T-helper 22 cell (primary cell): ENCODE measurements around the gene KIR3DL1.
"Not testable (repeated sequence)": the region's sequence is repeated elsewhere in the genome, so short reads cannot be mapped to it uniquely, and the experiment has no call there.

Source experiments
- DNase-seq: peaks from one replicate; pipeline ENCODE4 v3.0.0-alpha.2; 2020; ENCODE audit warnings: low read depth

KIR3DL1 gene

DNA sequence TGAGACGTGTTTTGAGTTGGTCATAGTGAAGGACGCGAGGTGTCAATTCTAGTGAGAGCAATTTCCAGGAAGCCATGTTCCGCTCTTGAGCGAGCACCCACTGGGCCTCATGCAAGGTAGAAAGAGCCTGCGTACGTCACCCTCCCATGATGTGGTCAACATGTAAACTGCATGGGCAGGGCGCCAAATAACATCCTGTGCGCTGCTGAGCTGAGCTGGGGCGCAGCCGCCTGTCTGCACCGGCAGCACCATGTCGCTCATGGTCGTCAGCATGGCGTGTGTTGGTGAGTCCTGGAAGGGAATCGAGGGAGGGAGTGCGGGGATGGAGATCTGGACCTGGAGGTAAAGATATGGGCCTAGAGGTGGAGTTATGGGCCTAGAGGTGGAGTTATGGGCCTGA lies at the start of gene KIR3DL1:
KIR3DL1 (plus strand) TSS at position 218 of the 400 bp plus-strand sequence.
- DNase-seq: not testable (repeated sequence)

DNA sequence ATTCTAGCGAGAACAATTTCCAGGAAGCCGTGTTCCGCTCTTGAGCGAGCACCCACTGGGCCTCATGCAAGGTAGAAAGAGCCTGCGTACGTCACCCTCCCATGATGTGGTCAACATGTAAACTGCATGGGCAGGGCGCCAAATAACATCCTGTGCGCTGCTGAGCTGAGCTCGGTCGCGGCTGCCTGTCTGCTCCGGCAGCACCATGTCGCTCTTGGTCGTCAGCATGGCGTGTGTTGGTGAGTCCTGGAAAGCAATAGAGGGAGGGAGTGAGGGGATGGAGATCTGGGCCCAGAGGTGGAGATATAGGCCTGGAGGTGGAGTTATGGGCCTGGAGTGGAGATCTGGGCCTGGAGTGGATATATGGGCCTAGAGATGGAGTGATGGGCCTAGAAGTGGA lies 46.6 kb upstream of the KIR3DL1 start, which contains the start of gene KIR2DL1:
KIR2DL1 (plus strand) TSS at position 148 of the 400 bp plus-strand sequence; CDS start at position 206, 58 bp downstream.
- DNase-seq: not testable (repeated sequence)

DNA sequence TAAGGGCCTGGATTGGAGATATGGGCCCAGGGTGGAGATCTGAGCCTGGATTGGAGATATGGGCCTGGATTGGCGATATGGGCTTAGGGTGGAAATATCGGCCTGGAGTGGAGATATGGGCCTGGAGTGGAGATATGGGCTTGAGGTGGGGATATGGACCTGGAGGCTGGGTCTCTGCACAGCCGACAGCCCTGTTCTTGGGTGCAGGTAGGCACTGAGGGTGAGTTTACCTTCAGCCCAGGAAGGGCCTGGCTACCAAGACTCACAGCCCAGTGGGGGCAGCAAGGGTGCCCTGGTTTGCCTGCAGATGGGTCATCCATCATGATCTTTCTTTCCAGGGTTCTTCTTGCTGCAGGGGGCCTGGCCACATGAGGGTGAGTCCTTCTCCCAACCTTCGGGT lies 45.8 kb upstream of the KIR3DL1 start:
- DNase-seq: not testable (repeated sequence)

DNA sequence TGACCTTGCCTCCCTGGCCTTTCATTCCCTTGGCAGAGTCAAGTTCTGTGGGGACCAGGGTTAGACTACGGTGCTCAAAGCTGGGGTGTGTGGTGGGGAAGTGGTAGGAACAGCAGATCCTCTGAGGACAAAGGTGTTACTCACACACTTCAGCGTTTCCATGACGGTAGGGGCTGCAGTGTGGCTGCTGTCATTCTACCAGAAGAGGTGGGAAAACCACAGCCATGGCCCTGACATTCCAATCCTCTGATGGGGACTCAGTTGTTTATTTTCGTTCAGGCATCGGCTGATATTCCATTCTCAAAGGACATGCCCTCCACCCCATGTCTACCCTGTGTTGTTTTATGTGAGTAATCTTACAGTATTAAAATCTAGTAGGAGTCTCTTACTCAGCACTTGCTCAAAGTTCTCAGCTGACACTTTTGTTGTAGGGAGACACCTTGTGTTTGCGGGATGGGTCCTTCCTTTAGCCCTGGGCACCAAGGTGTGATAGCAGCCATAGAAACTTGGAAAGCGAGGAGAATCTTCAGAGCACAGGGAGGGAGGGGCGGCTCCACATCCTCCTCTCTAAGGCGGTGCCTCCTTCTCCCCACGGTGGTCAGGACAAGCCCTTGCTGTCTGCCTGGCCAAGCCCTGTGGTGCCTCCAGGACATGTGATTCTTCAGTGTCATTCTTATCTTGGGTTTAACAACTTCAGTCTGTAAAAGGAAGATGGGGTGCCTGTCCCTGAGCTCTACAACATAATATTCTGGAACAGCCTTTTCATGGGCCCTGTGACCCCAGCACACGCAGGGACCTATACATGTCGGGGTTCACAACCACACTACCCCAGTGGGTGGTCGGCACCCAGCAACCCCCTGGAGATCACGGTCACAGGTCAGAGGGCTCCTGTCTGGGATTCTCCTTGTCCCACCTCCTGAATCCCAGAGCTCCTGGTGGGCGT lies 45.0 kb upstream of the KIR3DL1 start:
- DNase-seq: not testable (repeated sequence)

DNA sequence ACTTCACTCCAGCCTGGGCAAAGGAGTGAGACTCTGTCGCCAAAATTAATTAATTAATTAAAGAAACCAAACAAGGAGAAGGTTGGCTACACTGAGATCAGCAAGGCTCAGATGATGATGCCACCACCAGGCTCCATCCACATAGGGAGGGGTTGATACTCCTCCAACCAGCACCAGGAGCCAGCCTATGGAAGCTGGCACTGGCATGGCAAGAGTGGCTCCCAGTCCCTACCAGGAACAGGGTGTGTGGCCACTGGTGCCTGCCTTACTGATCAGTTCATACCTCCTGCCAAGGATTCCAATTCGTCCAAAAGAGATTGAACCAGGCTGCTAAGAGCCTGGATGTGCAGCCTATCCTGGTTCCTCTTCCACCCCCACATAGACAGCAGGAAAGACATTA lies 43.6 kb upstream of the KIR3DL1 start:
- DNase-seq: not testable (repeated sequence)

DNA sequence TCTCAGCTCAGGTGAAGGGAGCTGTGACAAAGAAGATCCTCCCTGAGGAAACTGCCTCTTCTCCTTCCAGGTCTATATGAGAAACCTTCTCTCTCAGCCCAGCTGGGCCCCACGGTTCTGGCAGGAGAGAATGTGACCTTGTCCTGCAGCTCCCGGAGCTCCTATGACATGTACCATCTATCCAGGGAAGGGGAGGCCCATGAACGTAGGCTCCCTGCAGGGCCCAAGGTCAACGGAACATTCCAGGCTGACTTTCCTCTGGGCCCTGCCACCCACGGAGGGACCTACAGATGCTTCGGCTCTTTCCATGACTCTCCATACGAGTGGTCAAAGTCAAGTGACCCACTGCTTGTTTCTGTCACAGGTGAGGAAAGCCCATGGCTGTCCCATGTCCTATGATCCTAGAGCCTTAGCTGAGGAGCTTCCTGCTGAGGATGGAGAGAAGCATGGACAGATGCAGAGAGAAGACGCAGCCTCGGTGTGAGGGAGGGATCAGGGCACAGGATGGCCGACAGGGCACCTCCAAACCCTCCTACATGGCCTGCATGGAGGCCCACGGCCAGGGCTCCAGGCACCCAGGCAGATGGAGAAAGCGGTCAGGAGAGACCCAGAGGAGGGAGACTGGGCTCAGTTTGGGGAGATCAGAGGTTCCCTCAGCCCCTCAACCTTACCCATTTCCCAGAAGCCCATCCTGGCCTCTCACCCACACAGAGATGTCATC lies 41.0 kb upstream of the KIR3DL1 start:
- DNase-seq: not testable (repeated sequence)

DNA sequence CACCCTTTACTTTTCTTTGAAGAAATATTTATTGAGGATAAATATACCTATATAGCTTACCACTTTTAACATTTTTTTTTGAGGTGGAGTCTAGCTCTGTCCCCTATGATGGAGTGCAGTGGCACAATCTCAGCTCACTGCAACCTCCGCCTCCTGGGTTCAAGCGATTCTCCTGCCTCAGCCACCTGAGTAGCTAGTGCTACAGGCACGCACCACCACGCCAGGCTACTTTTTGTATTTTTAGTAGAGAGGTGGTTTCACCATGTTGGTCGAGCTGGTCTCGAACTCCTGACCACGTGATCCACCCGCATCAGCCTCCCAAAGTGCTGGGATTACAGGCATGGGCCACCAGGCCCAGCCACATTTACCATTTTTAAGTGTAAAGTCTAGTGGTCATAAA lies 40.4 kb upstream of the KIR3DL1 start:
- not testable (repeated sequence) for DNase-seq

DNA sequence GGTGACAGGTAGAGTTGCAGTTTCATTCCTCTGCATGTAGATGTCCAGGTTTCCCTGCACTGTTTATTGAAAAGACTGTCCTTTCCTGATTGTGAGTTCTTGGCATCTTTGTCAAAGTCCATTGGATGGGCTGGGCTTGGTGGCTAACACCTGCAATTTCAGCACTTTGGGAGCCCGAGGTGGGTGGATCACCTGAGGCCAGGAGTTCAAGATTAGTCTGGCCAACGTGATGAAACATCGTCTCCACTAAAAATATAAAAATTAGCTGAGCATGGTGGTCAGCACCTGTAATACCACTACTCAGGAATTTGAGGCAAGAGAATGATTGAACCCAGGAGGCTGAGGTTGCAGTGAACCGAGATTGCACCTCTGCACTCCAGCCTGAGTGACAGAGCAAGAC lies 38.4 kb upstream of the KIR3DL1 start:
- not testable (repeated sequence) for DNase-seq

DNA sequence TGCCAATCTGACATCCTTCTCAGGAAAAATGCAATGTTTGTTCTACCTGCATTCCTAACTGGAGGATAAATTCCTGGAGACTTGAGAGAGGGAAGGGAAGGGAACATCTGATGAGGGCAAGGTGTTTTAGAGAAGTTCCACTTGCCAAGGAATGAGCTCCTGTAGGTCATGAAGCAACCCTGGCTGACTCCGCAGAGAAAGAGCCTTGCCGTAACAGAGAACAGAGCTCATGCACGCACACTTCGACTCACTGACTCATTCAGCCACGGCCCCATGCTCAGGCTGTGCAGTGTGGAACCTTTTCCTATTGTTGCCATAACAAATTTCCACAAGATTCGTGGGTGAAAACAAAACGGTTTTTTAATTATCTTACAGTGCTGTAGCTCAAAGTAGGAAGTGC lies 37.4 kb upstream of the KIR3DL1 start:
- not testable (repeated sequence) for DNase-seq

DNA sequence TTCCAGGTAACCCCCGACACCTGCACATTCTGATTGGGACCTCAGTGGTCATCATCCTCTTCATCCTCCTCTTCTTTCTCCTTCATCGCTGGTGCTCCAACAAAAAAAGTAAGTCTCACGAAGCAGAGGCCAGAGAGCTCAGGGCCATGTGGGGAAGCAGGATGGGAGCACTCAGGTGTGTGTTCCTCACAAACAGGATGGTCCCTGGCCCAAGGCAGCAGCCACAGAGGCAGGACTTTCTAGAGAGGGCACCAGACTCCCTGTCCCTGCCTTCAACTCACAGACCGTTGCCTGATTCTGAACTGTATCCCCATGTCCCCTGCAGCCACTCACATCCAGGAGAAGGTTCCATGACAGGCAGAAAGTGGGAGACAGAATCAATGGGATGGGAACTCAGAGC lies 33.4 kb upstream of the KIR3DL1 start:
- DNase-seq: not testable (repeated sequence)

DNA sequence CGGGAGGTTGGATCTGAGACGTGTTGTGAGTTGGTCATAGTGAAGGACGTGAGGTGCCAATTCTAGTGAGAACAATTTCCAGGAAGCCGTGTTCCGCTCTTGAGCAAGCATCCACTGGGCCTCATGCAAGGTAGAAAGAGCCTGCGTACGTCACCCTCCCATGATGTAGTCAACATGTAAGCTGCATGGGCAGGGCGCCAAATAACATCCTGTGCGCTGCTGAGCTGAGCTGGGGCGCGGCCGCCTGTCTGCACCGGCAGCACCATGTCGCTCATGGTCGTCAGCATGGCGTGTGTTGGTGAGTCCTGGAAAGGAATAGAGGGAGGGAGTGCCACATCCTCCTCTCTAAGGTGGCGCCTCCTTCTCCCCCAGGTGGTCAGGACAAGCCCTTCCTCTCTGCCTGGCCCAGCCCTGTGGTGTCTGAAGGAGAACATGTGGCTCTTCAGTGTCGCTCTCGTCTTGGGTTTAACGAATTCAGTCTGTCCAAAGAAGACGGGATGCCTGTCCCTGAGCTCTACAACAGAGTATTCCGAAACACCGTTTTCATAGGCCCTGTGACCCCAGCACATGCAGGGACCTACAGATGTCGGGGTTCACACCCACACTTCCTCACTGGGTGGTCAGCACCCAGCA lies 30.1 kb upstream of the KIR3DL1 start:
- not testable (repeated sequence) for DNase-seq

DNA sequence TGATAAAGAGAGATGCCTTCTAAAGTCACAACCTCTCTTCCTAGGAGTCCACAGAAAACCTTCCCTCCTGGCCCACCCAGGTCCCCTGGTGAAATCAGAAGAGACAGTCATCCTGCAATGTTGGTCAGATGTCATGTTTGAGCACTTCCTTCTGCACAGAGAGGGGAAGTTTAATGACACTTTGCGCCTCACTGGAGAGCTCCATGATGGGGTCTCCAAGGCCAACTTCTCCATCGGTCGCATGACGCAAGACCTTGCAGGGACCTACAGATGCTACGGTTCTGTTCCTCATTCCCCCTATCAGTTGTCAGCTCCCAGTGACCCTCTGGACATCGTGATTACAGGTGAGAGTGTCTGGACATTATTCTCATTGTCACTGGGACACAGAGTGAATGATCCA lies 28.1 kb upstream of the KIR3DL1 start:
- not testable (repeated sequence) for DNase-seq

DNA sequence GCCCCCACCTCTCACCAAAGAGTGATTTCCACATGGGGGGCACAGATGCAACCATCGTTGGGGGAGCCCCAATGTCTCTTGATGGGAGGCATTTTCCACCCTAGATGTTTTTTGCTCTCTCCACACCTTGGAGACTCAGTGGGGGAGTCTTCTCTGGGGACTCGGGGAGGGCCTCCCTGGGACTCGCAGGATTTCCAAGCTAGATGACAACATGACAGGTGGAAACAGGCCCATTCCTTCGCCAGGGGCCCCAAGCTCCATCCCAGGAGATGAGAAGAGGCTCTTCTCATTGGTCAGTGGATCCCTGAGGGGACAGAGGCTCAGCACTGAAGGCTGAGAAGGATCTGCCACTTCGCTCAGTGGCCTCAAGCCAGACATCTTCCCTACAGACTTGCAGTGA lies 25.6 kb upstream of the KIR3DL1 start:
- DNase-seq: no peak

DNA sequence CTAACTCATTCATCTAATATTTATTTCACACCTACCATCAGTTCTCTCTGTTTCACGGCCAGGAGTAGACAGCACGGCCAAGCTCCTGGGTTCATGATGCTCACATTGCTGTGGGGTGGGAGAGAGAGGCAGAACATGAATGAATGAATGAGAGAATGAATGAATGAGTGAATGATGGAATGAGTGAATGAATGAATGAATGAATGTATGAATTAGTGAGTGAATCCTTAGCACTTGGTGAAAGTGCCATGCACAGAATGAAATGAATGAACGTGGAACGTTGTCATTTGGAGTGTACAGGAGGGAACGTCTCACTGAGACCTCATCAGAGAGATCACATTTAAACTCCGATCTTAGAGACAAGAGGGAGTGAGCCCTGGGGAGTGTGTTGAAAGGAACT lies 24.8 kb upstream of the KIR3DL1 start:
- no peak for DNase-seq

DNA sequence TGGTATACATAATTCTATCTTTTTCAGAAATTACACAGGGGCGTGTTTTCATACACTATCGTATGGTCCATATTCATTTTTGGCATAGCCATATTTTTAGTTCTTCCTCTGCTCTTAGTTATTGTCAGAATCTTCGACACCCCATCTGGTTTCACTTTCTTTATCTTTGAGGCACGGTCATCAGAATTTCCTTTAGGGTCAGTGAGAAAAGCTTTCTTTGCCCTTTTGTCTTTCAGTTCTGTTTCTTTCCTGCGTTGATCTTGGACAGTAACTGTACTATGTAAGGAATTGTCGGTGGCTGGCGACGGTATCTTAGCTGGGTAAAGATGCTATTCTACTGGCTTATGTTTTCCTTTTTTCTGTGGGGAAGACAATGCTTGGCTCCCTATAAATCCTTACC lies 23.5 kb upstream of the KIR3DL1 start:
- no peak for DNase-seq

DNA sequence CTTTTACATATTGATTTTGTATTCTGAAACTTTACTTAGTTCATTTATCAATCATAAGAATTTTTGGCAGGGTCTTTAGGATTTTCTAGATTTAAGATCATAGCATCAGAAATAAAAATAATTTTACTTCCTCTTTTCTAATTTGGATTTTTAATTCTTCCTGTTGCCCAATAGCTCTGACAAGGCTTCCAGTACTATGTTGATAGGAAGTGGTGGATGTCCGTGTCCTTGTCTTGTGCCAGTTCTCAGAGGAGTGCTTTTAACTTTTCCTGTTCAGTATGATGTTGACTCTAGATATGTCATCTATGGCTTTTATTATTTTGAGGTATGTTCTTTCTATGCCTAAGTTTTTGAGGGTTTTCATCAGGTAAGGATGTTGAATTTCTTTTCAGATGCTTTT lies 20.5 kb upstream of the KIR3DL1 start:
- no peak for DNase-seq

DNA sequence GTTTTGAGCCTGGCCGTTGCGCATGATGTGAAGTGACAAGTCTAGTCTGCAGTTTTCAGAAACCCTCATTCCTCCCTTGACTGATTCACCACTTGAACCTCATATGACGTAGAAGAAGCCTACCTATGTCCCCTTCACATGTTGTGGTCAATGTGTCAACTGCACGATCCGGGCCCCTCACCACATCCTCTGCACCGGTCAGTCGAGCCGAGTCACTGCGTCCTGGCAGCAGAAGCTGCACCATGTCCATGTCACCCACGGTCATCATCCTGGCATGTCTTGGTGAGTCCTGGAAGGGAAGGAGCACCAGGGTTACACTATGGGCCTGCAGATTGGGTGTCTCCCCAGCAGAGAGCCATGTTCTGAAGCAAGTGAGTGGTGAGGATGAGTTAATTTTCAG lies 12.9 kb upstream of the KIR3DL1 start, which contains the start of gene KIR2DL4:
KIR2DL4 (plus strand) TSS at position 201 of the 400 bp plus-strand sequence; CDS start at position 243, 42 bp downstream.
- DNase-seq: no peak

DNA sequence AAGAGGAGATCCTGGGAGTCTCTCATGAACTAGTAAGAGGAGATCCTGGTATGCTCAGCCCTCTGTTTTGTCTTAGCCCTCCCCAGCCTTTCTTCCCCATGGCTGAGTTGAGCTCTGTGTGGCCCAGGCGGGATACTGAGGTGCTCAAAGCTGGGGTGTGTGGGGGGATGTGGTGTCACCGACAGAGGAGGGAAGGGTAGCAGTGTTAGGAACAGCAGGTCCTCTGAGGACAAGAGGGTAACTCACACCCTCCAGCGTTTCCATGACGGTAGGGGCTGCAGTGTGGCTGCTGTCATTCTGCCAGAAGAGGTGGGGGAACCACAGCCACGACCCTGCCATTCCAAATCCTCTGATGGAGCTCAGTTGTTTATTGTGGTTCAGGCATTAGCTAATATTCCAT lies 12.2 kb upstream of the KIR3DL1 start:
- DNase-seq: no peak

DNA sequence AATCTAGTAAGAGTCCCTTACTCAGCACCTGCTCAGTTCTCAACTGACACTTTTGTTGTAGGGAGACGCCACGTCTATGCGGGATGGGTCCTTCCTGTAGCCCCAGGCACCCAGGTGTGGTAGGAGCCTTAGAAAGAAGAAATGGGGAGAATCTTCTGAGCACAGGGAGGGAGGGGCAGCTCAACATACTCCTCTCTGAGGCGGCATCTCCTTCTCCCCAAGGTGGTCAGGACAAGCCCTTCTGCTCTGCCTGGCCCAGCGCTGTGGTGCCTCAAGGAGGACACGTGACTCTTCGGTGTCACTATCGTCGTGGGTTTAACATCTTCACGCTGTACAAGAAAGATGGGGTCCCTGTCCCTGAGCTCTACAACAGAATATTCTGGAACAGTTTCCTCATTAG lies 11.7 kb upstream of the KIR3DL1 start:
- no peak for DNase-seq

DNA sequence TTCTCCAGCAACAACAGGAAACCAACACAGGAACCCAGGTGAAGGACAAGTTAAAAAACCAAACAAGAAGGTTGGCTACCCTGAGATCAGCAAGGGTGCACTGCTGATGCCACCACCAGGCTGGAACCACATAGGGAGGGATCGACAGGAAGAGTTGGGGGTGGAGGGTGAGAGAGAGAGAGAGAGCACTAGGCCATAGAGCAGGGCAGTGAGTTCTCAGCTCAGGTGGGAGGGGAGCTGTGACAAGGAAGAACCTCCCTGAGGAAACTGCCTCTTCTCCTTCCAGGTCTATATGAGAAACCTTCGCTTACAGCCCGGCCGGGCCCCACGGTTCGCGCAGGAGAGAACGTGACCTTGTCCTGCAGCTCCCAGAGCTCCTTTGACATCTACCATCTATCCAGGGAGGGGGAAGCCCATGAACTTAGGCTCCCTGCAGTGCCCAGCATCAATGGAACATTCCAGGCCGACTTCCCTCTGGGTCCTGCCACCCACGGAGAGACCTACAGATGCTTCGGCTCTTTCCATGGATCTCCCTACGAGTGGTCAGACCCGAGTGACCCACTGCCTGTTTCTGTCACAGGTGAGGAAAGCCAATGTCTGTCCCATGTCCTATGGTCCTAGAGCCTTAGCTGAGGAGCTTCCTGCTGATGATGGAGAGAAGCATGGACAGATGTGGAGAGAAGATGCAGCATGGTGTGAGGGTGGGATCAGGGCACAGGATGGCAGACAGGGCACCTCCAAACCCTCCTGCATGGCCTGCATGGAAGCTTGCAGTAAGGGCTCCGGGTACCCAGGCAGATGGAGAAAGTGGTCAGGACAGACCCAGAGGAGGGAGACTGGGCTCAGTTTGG lies 10.4 kb upstream of the KIR3DL1 start:
- DNase-seq: no peak

DNA sequence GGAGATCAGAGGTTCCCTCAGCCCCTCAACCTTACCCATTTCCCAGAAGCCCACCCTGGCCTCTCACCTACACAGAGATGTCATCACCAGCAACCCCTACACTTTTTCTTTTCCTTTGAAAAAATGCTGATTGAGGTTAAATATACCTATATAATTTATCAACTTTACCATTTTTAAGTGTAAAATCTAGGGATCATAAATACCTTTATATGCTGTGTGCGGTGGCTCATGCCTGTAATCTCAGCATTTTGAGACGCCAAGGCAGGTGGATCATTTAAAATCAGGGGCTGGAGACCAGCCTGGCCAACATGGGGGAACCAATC lies 9.8 kb upstream of the KIR3DL1 start:
- no peak for DNase-seq

DNA sequence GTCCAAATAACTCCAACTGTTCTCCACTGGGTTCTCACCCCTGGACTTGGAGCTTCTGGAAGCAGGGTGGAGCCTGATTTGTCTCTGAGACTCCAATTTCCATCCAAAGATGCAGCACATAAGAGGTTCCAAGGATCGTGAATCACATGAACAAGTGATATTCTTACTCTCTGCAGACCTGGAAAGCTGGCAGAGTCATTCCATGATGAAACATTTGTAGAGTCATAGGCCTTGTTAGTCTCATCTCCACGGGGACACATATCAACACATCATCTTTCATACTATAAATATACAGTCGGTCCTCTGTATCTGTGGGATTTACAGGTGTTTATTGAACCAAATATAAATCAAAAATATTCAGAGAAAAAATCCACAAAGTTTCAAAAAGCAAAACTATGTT lies 1.7 kb upstream of the KIR3DL1 start:
- not testable (repeated sequence) for DNase-seq
